GM21390 (cell line): ENCODE measurements around the gene DNAJC13.

Source experiments
- ATAC-seq: cut with Tn5 transposase; IDR thresholded peaks from one replicate; pipeline ENCODE4 v1.9.1; 2021; ENCODE audit not compliant: unreplicated experiment

The DNAJC13 gene

GRCh38 chr3:132570016-132570415 lies 152.7 kb downstream of the DNAJC13 start:
- ATAC-seq = no peak

GRCh38 chr3:132573797-132574211 lies 156.5 kb downstream of the DNAJC13 start:
- no peak for ATAC-seq

GRCh38 chr3:132587401-132587800 lies 170.1 kb downstream of the DNAJC13 start:
- ATAC-seq = no peak
